Duodenal mucosa (tissue), 2 donors: ENCODE data around the gene PHF10.

ENCODE experiments used
- H3K27ac ChIP-seq: one replicate; pipeline ENCODE4 v1.7.0; 2013; ENCODE audit warnings: low read depth, low read length
- H3K27me3 ChIP-seq, 2 donors: one replicate each; pipeline ENCODE4 v1.7.0; 2013; ENCODE audit warnings: low read length in 2 of 2, control low read depth in 1 of 2; ENCODE audit not compliant: insufficient read depth in 2 of 2, control insufficient read depth in 1 of 2
- H3K36me3 ChIP-seq, 2 donors: one replicate each; pipeline ENCODE4 v1.7.0; 2013; ENCODE audit warnings: low read length in 2 of 2, control low read depth in 1 of 2; ENCODE audit not compliant: insufficient read depth in 2 of 2, control insufficient read depth in 1 of 2
- H3K4me1 ChIP-seq, 2 donors: one replicate each; pipeline ENCODE4 v1.7.0; 2013; ENCODE audit warnings: low read length in 2 of 2, control low read depth in 1 of 2; ENCODE audit not compliant: insufficient read depth in 2 of 2, control insufficient read depth in 1 of 2
- H3K4me3 ChIP-seq, 2 donors: one replicate each; pipeline ENCODE4 v1.7.0; 2013; ENCODE audit warnings: low read length in 2 of 2, low read depth in 1 of 2
- H3K9ac ChIP-seq, 2 donors: one replicate each; pipeline ENCODE4 v1.7.0; 2013; ENCODE audit warnings: low read length in 2 of 2, low read depth in 1 of 2
- H3K9me3 ChIP-seq, 2 donors: one replicate each; pipeline ENCODE4 v1.7.0; 2013; ENCODE audit warnings: low read length in 2 of 2, control low read depth in 1 of 2; ENCODE audit not compliant: control insufficient read depth in 1 of 2

The PHF10 gene

GRCh38 chr6:169678342-169678741, 46.0 kb downstream of the PHF10 start:
- Histone ChIP-seq H3K4me3 (no peak overlapping the region), H3K27me3 (no peaks in the 10 kb centered on the region), H3K36me3 (peaks cover 3 to 9% of the 10 kb centered on the region in 2 donors), H3K27ac (no peak overlapping the region), H3K9ac (no peak overlapping the region), H3K9me3 (no peaks in the 10 kb centered on the region), H3K4me1 (peaks cover 4 to 12% of the 10 kb centered on the region in 2 donors)

GRCh38 chr6:169677096-169677495, 47.2 kb downstream of the PHF10 start:
- Histone ChIP-seq H3K27me3 (no peaks in the 10 kb centered on the region), H3K27ac (no peak overlapping the region), H3K4me3 (no peak overlapping the region), H3K9ac (no peak overlapping the region), H3K36me3 (peaks cover 3 to 9% of the 10 kb centered on the region in 2 donors), H3K4me1 (peaks cover 4 to 12% of the 10 kb centered on the region in 2 donors), H3K9me3 (no peaks in the 10 kb centered on the region)

GRCh38 chr6:169675011-169675410, 49.3 kb downstream of the PHF10 start:
- Histone ChIP-seq H3K27ac (no peak overlapping the region), H3K9ac (no peak overlapping the region), H3K36me3 (peaks cover 5 to 17% of the 10 kb centered on the region in 2 donors), H3K9me3 (no peaks in the 10 kb centered on the region), H3K4me3 (no peak overlapping the region), H3K4me1 (peaks cover 4 to 12% of the 10 kb centered on the region in 2 donors), H3K27me3 (no peaks in the 10 kb centered on the region)

GRCh38 chr6:169671563-169671962, 52.7 kb downstream of the PHF10 start:
- Histone ChIP-seq H3K36me3 (peaks cover 12 to 40% of the 10 kb centered on the region in 2 donors), H3K9ac (no peak overlapping the region)

GRCh38 chr6:169669889-169670288, 54.4 kb downstream of the PHF10 start:
- no peaks in the 10 kb centered on the region for H3K27me3 ChIP-seq
- peaks cover 19 to 51% of the 10 kb centered on the region in 2 donors for H3K36me3 ChIP-seq
- H3K9me3 ChIP-seq = no peaks in the 10 kb centered on the region
- no peak overlapping the region for H3K27ac ChIP-seq
- H3K9ac ChIP-seq = no peak overlapping the region
- no peak overlapping the region for H3K4me3 ChIP-seq
- no peaks in the 10 kb centered on the region for H3K4me1 ChIP-seq

More at GRCh38 chr6:169671563-169671962, 52.7 kb downstream of the PHF10 start:
- Histone ChIP-seq H3K9me3 (no peaks in the 10 kb centered on the region), H3K27ac (no peak overlapping the region), H3K4me3 (no peak overlapping the region), H3K27me3 (no peaks in the 10 kb centered on the region), H3K4me1 (no peaks in the 10 kb centered on the region)

- H3K4me1 ChIP-seq = no peaks in the 10 kb centered on the region
- H3K4me3 ChIP-seq = no peak overlapping the region
- H3K9ac ChIP-seq = no peak overlapping the region
- no peak overlapping the region for H3K27ac ChIP-seq
- H3K9me3 ChIP-seq = no peaks in the 10 kb centered on the region
- H3K36me3 ChIP-seq = peaks cover 19 to 54% of the 10 kb centered on the region in 2 donors
- no peaks in the 10 kb centered on the region for H3K27me3 ChIP-seq
These were observed 55.2 kb downstream of the PHF10 start for GRCh38 chr6:169669147-169669546.

GRCh38 chr6:169668203-169668847, 56.0 kb downstream of the PHF10 start:
- no peaks in the 10 kb centered on the region for H3K9me3 ChIP-seq
- H3K9ac ChIP-seq = no peak overlapping the region
- H3K4me1 ChIP-seq = no peaks in the 10 kb centered on the region
- H3K27me3 ChIP-seq = no peaks in the 10 kb centered on the region
- no peak overlapping the region for H3K27ac ChIP-seq
- H3K4me3 ChIP-seq = no peak overlapping the region
- H3K36me3 ChIP-seq = peaks cover 19 to 62% of the 10 kb centered on the region in 2 donors

- Histone ChIP-seq H3K4me3 (no peak overlapping the region), H3K9me3 (no peaks in the 10 kb centered on the region), H3K27ac (no peak overlapping the region), H3K4me1 (no peaks in the 10 kb centered on the region), H3K27me3 (no peaks in the 10 kb centered on the region), H3K9ac (no peak overlapping the region), H3K36me3 (peaks cover 19 to 66% of the 10 kb centered on the region in 2 donors)
These were observed 56.6 kb downstream of the PHF10 start for GRCh38 chr6:169667716-169668115.

- no peak overlapping the region for H3K9ac ChIP-seq
- no peaks in the 10 kb centered on the region for H3K4me1 ChIP-seq
- no peaks in the 10 kb centered on the region for H3K9me3 ChIP-seq
- H3K27me3 ChIP-seq = no peaks in the 10 kb centered on the region
- no peak overlapping the region for H3K27ac ChIP-seq
- H3K4me3 ChIP-seq = no peak overlapping the region
- H3K36me3 ChIP-seq = peaks cover 22 to 60% of the 10 kb centered on the region in 2 donors
These were observed 57.9 kb downstream of the PHF10 start for GRCh38 chr6:169666441-169666840.

GRCh38 chr6:169665289-169665688, 59.0 kb downstream of the PHF10 start:
- peaks cover 18 to 52% of the 10 kb centered on the region in 2 donors for H3K36me3 ChIP-seq

More at GRCh38 chr6:169665289-169665688, 59.0 kb downstream of the PHF10 start:
- no peaks in the 10 kb centered on the region for H3K9me3 ChIP-seq
- H3K9ac ChIP-seq = no peak overlapping the region
- no peaks in the 10 kb centered on the region for H3K4me1 ChIP-seq
- no peak overlapping the region for H3K4me3 ChIP-seq
- no peak overlapping the region for H3K27ac ChIP-seq
- no peaks in the 10 kb centered on the region for H3K27me3 ChIP-seq
